Thyroid gland (tissue), 4 donors: Measurements from ENCODE around the gene TESMIN.

ENCODE experiments used
- CTCF ChIP-seq, 6 experiments: fragments of 200-600 bp in 3 of 6; fragments of 450-650 bp in 3 of 6; sonication (generic) in 3 of 6; IDR thresholded peaks; one replicate each; pipeline ENCODE4 v1.5.1; 2016 to 2019; ENCODE audit warnings: antibody characterized with exemption in 6 of 6, mild to moderate bottlenecking in 2 of 6, inconsistent platforms in 1 of 6, moderate library complexity in 1 of 6
- POLR2A ChIP-seq, 2 donors: fragments of 450-650 bp; IDR thresholded peaks; one replicate each; pipeline ENCODE4 v1.6.1; 2017; ENCODE audit warnings: antibody characterized with exemption in 2 of 2, mild to moderate bottlenecking in 2 of 2, moderate library complexity in 1 of 2

GRCh38 chr11:68691402-68691784 lies 59.9 kb downstream of the TESMIN start:
- no peak for TF ChIP-seq CTCF (IDR thresholded peaks at IDR 0.05)
- TF ChIP-seq POLR2A (IDR thresholded peaks at IDR 0.05), result no peak
